Right cardiac atrium (tissue), 5 donors: ENCODE data around the gene PRDM16. TPM values are rescaled to one million over a fixed set of nuclear protein-coding genes. Genes with fewer than 3 reads are reported as not detected.
A peak's percentile ranks its signal among the peaks of the same experiment; 100 is the strongest.

Source experiments
- ATAC-seq, 2 donors: fragments of 200-7000 bp; cut with Tn5 transposase; one replicate each; pipeline versions ENCODE4 v1.8.0 to v1.9.1; 2020; ENCODE audit warnings: moderate library complexity in 2 of 2, mild to moderate bottlenecking in 1 of 2
- DNase-seq, 3 donors: peaks; one replicate each; pipeline ENCODE4 v3.0.0-alpha.2; 2020
- H3K27ac ChIP-seq: one replicate; pipeline ENCODE4 v1.5.1; 2013; ENCODE audit warnings: mild to moderate bottlenecking, low read length, control low read depth, moderate library complexity
- H3K27me3 ChIP-seq: one replicate; pipeline ENCODE4 v1.6.1; 2013; ENCODE audit not compliant: control insufficient read depth, insufficient read depth
- H3K4me1 ChIP-seq: one replicate; pipeline ENCODE4 v1.6.1; 2013; ENCODE audit warnings: low read length; ENCODE audit not compliant: control insufficient read depth, insufficient read depth
- H3K4me3 ChIP-seq: one replicate; pipeline ENCODE4 v1.5.1; 2013; ENCODE audit warnings: low read length, control low read depth
- H3K9me3 ChIP-seq: one replicate; pipeline ENCODE4 v1.6.1; 2013; ENCODE audit warnings: low read length; ENCODE audit not compliant: control insufficient read depth
- WGBS: extraction: QIAGEN DNeasy Blood & Tissue Kit; methylation state at CpG from one replicate; pipeline ENCODE4 v1.1.7; 2013; 5-methylcytosine and 5-hydroxymethylcytosine counted together
- intact Hi-C, 4 donors: fragments of 100-400 bp; cut with DNase I; formaldehyde crosslinking; loops; one replicate each; pipeline versions ENCODE4 v1.11.0 to v1.14.0; 2022 to 2023
- polyA plus RNA-seq: library from polyadenylated mRNA; stranded (reverse); fragments of 200-250 nt; gene quantifications from one replicate; pipeline ENCODE4 v1.2.3, GENCODE V29; 2013
- total RNA-seq, 4 donors: library from RNA; stranded (reverse); fragmentation: NEBNext Ultra II Directional; extraction: Animal tissue kit (Norgen Biotek cat#: 25700); gene quantifications; one replicate each; pipeline ENCODE4 v1.2.1, GENCODE V29; 2021
- donor health status: healthy with polysubstance abuse.
- donor health status: DM: no; HTN: yes; CAD: no.
- donor health status: DM: no; HTN: no; CAD: no.
- donor health status: DM: no; HTN: yes; CAD: no; lungs with severe emphysema.
- donor health status: DM: yes; HTN: yes; CAD: no.

PRDM16 gene
- total and polyA plus RNA-seq, 5 donors: 1.1 to 2.9 (median 1.9) TPM

DNA sequence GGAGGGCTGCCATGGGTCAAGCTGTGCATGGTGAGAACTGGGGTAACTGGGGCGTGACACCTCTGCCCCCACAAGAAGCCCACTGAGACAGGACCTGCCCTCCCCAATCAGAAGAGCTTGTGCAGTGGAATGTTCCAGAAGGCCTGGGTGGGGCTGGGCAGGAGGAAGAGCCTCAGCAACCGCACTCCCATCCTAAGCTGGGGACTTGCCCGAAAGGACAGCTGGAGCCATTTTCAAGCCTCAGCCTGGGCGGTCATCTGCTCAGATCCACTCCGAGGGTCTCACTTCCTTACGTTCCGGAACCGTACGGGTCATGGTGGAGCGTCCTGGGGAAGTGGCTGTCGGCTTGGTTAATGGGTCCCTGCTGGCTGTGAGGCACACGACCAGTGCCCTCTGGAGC lies 226.8 kb downstream of the PRDM16 start:
- WGBS: 85% methylated on average over 12 of the region's 12 CpGs
- intact Hi-C loops: no loop called here
- DNase-seq (no peak), ATAC-seq (no peak)
- Histone ChIP-seq H3K9me3 (no peaks in the 10 kb centered on the region), H3K4me3 (no peak overlapping the region), H3K27ac (no peak overlapping the region), H3K27me3 (no peaks in the 10 kb centered on the region), H3K4me1 (no peaks in the 10 kb centered on the region)

DNA sequence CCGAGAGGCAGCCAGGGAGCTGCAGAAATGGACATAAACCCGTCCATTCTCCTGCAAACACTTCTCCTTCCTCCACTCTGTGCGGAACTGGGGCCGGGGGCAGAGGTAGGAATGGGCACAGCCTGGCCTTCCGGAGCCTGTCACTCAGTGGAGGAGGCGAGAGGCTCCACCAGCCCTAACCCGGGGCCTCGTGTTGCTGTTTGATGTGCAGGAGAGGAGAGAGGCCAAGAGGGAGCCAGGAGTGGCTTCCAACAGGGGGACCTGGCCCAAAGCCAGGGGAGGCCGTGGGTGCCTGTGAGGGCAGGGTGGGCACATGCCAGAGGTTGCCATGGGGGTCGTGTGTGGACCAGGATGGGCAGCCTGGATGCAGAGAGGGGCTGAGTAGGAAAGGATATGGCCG lies 227.3 kb downstream of the PRDM16 start:
- Histone ChIP-seq H3K9me3 (no peaks in the 10 kb centered on the region), H3K4me1 (no peaks in the 10 kb centered on the region), H3K27ac (no peak overlapping the region), H3K27me3 (no peaks in the 10 kb centered on the region), H3K4me3 (no peak overlapping the region)
- intact Hi-C loops: no loop called here
- 59% methylated on average over 11 of the region's 11 CpGs for WGBS
- peak in 1 of 3 donors; percentile 38 for DNase-seq
- peak in 1 of 2 donors; percentile 9 for ATAC-seq

DNA sequence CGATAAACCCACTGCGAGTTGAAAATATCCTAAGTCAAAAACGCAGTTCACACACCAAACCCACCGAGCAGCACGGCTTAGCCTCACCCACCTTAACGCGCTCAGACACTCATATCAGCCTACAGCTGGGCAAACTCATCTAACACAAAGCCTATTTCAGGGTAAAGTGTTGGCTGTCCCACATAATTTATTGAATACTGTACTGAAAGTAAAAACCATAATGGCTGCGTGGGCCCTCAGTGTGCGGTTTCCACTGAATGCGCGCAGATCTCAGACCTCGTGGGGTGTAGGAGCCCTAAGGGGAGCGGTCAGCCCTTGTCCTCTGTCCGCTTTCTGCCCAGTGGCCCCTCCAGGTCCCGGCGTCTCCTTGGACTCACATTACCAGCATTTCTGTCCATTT lies 227.8 kb downstream of the PRDM16 start:
- no peaks in the 10 kb centered on the region for H3K4me1 ChIP-seq
- H3K27ac ChIP-seq: no peak overlapping the region
- H3K27me3 ChIP-seq: no peaks in the 10 kb centered on the region
- H3K4me3 ChIP-seq: no peak overlapping the region
- WGBS: 87% methylated on average over 16 of the region's 16 CpGs
- H3K9me3 ChIP-seq: no peaks in the 10 kb centered on the region
- intact Hi-C loops: no loop called here
- peak in 1 of 3 donors; percentile 36 for DNase-seq
- no peak for ATAC-seq

DNA sequence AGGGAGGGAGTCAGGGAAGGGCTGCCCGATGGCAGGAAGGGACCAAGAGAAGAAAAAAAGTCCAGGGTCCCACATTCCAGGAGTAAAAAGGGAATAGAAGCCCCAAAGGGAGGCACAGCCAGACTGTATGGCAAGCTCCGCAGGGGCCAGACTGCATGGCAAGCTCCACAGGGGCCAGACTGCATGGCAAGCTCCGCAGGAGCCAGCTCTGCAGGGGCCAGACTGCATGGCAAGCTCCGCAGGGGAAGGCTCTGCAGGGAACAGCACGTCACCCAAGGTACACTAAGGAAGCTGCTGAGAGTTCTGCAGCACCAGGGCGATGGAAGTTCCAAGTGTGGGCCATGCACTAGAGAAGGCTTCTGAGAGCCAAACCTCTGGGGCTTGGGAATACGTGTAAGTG lies 228.8 kb downstream of the PRDM16 start:
- Histone ChIP-seq H3K27ac (no peak overlapping the region), H3K9me3 (no peaks in the 10 kb centered on the region), H3K4me1 (no peaks in the 10 kb centered on the region), H3K4me3 (no peak overlapping the region), H3K27me3 (no peaks in the 10 kb centered on the region)
- intact Hi-C loops: no loop called here
- no peak for ATAC-seq
- no peak for DNase-seq
- WGBS: 84% methylated on average over 7 of the region's 7 CpGs

DNA sequence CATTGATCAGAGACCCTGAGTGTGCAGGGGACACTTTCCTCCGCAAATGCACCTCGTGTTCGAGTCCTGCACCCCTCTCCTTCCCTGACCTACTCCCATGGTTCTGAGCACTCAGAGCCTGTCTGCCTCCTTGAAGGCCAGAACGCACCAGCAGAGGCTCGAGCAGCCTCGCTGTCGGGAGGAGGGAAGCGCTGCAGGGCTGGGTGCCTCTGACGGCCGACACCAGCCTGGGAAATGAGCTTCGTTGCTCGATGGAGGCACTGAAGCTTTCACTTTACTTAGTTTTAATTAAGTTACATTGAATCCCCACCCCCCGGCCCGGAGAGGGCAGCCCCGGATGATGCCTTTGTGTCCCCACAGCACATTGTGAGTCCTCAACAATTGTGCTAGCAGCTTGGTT lies 229.2 kb downstream of the PRDM16 start:
- ATAC-seq (no peak), DNase-seq (peak in 1 of 3 donors; percentile 30)
- no peaks in the 10 kb centered on the region for H3K27me3 ChIP-seq
- intact Hi-C loops: no loop called here
- no peaks in the 10 kb centered on the region for H3K4me1 ChIP-seq
- no peak overlapping the region for H3K27ac ChIP-seq
- WGBS: 87% methylated on average over 15 of the region's 15 CpGs
- H3K4me3 ChIP-seq: no peak overlapping the region
- no peaks in the 10 kb centered on the region for H3K9me3 ChIP-seq

DNA sequence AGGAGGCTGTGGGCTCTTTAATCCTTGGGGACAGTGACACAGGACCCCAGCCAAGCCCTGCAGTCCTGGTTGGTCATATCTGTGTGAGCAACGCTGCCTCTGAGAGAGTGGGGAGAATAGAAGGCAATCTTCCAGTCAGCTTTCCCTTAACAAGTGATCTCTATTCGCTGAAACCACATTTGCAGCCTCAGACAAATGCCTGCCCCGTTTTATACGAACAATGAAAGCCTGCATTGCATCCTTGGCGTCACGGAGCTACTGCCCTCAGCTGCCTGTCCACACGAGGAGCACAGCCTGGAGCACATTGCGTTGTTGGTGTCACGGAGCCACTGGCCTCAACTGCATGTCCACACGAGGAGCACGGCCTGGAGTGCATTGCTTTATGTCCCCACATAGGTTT lies 235.2 kb downstream of the PRDM16 start:
- Histone ChIP-seq H3K27ac (no peak overlapping the region), H3K4me3 (no peak overlapping the region), H3K9me3 (no peaks in the 10 kb centered on the region), H3K4me1 (no peaks in the 10 kb centered on the region), H3K27me3 (no peaks in the 10 kb centered on the region)
- intact Hi-C loops: no loop called here
- 65% methylated on average over 11 of the region's 11 CpGs for WGBS
- DNase-seq (no peak), ATAC-seq (no peak)

DNA sequence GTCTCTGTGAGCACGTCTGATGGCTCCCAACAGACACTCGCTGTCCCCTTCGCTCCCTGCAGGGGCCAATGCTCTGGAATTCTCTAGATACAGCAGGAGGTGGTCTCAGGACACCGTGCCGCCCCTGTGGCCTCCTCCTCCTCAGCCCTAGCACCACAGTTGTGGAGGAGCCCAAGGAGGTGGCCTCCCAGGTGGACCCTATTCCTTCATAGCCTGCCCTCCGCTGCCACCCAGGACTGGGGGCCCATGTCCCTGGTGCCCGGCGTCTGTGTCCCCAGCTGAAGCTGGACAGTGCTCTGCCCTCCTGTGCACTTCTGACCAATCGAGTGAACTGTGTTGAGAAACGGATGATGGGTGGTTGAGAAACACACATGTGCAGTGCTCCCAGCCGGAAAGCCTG lies 235.7 kb downstream of the PRDM16 start:
- WGBS: 87% methylated on average over 11 of the region's 11 CpGs
- Histone ChIP-seq H3K4me1 (no peaks in the 10 kb centered on the region), H3K9me3 (no peaks in the 10 kb centered on the region), H3K27me3 (no peaks in the 10 kb centered on the region), H3K27ac (no peak overlapping the region), H3K4me3 (no peak overlapping the region)
- no peak for DNase-seq
- no peak for ATAC-seq
- intact Hi-C loops: no loop called here

DNA sequence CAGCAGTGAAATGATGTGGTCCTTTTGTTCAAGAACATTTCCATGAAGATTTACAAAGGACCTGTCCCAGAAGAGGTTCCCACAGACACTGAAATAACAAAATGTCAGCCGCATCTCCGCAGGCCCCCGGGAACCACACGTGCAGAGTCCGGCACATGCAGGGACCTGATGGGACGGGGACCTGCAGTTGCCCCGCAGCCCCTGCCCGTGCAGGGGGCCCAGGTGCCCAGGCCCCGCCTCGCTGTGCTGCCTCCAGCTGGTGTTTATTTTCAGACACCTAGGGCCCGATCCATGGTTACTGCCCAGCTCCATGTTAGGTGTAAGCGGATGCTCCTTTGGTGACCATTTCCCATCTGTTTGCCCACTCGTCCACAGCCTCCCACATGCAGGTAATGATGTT lies 236.2 kb downstream of the PRDM16 start:
- no peaks in the 10 kb centered on the region for H3K9me3 ChIP-seq
- no peak for DNase-seq
- intact Hi-C loops: no loop called here

DNA sequence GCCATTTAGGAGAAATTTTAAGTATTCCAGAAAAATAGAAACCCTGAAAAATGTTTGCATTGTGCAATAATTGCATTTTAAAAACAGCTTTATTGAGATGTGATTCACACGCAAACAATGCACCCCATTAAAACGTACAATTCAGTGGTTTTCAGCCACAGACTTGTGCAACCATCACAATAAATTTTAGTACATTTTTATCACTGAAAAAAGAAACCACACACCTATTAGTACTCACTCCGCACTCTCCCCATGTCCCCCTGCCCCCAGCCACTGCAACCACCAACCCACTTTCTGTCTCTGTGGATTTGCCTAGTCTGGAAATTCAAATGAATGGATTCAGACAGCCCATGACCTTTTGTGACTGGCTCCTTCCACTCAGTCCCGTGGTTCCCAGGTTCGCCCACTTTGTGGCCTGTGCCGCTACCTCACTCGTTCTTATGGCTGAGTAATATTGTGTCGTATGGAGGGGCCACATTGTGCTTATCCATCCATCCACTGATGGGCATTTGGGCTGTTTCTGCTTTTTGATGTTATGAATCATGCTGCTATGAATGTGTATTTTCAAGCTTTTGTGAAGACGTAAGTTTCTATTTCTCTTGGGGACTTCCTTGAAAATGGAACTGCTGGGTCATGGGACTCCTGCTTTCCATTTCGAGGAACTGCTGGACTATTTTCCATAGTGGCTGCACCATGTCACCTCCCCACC lies 237.7 kb downstream of the PRDM16 start:
- Histone ChIP-seq H3K4me1 (no peaks in the 10 kb centered on the region), H3K4me3 (no peak overlapping the region), H3K27me3 (no peaks in the 10 kb centered on the region), H3K27ac (no peak overlapping the region), H3K9me3 (no peaks in the 10 kb centered on the region)
- ATAC-seq (no peak), DNase-seq (no peak)
- intact Hi-C loops: no loop called here
- 71% methylated on average over 10 of the region's 10 CpGs for WGBS

More for the DNA sequence above, 236.2 kb downstream of the PRDM16 start:
- no peaks in the 10 kb centered on the region for H3K4me1 ChIP-seq
- no peaks in the 10 kb centered on the region for H3K27me3 ChIP-seq
- H3K27ac ChIP-seq: no peak overlapping the region
- WGBS: 84% methylated on average over 13 of the region's 13 CpGs
- no peak for ATAC-seq
- H3K4me3 ChIP-seq: no peak overlapping the region

DNA sequence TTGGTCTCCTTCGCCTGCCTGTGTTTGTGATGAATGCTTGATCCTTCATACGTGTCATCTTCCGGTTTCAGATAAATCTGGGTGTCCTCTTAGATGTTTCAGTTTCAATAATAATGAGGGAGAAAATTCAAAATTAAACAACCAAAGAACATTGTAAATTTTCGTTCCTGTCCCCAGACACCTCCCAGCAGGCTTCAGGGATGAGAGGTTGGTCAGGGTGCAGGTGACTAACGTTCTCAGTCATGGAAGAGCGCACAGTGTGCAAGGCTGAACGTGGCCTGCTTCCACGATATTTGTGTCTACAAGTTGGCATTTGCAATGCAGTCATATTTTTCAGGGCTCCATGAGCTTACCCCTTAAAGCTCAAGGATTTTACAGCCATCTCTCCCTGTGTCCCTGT lies 238.4 kb downstream of the PRDM16 start:
- DNase-seq: no peak
- WGBS: 83% methylated on average over 8 of the region's 8 CpGs
- no peaks in the 10 kb centered on the region for H3K9me3 ChIP-seq
- H3K4me3 ChIP-seq: no peak overlapping the region
- ATAC-seq: no peak
- intact Hi-C loops: no loop called here
- H3K4me1 ChIP-seq: no peaks in the 10 kb centered on the region
- H3K27ac ChIP-seq: no peak overlapping the region
- H3K27me3 ChIP-seq: no peaks in the 10 kb centered on the region

DNA sequence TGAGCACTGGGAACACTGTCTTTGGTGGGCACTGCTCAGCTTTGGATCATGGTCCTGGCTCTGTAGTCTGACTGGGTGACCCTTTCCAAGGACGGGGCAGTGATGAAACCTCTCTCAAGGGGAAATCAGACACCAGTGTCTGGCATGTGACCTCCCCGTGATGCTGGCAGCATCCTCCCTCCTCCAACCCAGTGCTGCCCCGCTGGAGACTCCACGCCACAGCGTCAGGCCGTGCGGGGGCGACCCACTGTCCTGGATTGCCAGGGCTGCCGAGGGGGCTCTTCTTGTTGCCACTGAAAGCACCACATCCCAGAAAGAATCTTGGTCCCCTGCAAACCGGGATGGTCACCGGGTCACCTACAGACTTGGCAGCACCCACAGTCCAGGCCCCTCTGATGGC lies 239.1 kb downstream of the PRDM16 start:
- Histone ChIP-seq H3K4me1 (peaks cover 3% of the 10 kb centered on the region), H3K27ac (no peak overlapping the region), H3K4me3 (no peak overlapping the region), H3K27me3 (no peaks in the 10 kb centered on the region), H3K9me3 (no peaks in the 10 kb centered on the region)
- intact Hi-C loops: no loop called here
- no peak for ATAC-seq
- no peak for DNase-seq
- WGBS: 88% methylated on average over 11 of the region's 11 CpGs
